ENCODE measurements around the gene EMX2. TPM values are rescaled to one million over a fixed set of nuclear protein-coding genes. Genes with fewer than 3 reads are reported as not detected.
"Not testable (repeated sequence)": the region's sequence is repeated elsewhere in the genome, so short reads cannot be mapped to it uniquely, and the experiment has no call there.

The EMX2 gene
- polyA plus RNA-seq, 1 donor from 2014 or later, result 0.12 TPM

DNA sequence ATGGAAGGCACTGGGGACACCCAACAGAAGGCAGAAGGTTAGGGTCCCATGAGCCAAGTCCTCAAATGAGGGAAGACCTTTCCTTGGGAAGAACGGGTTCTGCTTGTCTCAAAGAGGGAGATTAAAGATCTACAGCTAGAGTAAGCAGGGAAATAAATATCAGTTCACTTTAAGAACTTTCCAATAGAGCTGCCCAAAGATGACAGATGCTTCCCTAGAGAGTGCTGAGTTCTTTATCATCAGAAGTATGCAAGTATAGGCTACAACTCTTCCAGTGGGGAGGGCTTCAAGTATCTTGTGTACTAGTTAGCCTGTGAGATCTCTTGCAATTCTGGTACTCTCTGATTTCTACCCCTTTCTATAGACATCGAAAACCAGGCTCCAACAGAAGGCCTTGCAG is 39.4 kb downstream of the EMX2 start:
- no peak overlapping the region for H3K4me2 ChIP-seq (ENCODE audit: low read length)
- no peaks in the 10 kb centered on the region for H3K9me2 ChIP-seq (ENCODE audit: insufficient read depth, low read length)
- no peaks in the 10 kb centered on the region for H3K9me3 ChIP-seq (ENCODE audit: low read length)
- no peak overlapping the region for H2AFZ ChIP-seq (ENCODE audit: low read depth, low read length)
- no peaks in the 10 kb centered on the region for H3F3A ChIP-seq (ENCODE audit: insufficient read depth, low read length, poor library complexity, severe bottlenecking)
- no peak overlapping the region for H3K9ac ChIP-seq (ENCODE audit: low read length)
- no peaks in the 10 kb centered on the region for H4K20me1 ChIP-seq (ENCODE audit: insufficient read depth)
- no peaks in the 10 kb centered on the region for H3K79me2 ChIP-seq (replicated peaks; ENCODE audit: insufficient read depth, low read length)
- H3K27ac ChIP-seq (ENCODE audit: low read length), result no peak overlapping the region
- H3K27me3 ChIP-seq (ENCODE audit: insufficient read depth, low read depth, low read length), result no peaks in the 10 kb centered on the region
- H3K36me3 ChIP-seq (ENCODE audit: insufficient read depth, low read length), result no peaks in the 10 kb centered on the region
- TF ChIP-seq MXI1 (conservative IDR thresholded peaks at IDR 0.05; ENCODE audit: poor library complexity, severe bottlenecking) (no peak), RAD21 (conservative IDR thresholded peaks at IDR 0.05) (no peak), POLR2AphosphoS5 (IDR thresholded peaks at IDR 0.05) (no peak), EP300 (conservative IDR thresholded peaks at IDR 0.05; ENCODE audit: poor library complexity, severe bottlenecking) (no peak), EZH2 (IDR thresholded peaks at IDR 0.05; ENCODE audit: borderline replicate concordance, insufficient read depth, low read length, poor library complexity, severe bottlenecking) (no peak)
- no peak overlapping the region for H3K4me3 ChIP-seq (ENCODE audit: low read length)

DNA sequence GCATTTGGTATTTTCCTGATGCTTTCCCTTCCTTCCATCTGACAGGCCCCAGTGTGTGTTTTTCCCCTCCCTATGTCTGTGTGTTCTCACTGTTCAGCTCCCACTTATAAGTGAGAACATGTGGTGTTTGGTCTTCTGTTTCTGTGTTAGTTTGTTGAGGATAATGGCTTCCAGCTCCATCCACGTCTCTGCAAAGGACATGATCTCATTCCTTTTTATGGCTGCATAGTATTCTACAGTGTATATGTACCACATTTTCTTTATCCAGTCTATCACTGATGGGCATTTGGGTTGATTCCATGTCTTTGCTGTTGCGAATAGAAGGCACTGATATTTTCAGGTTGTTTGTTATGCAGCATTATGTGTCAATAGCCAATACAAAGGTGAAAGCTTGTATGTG is 42.3 kb downstream of the EMX2 start:
- H3K27me3 ChIP-seq (ENCODE audit: insufficient read depth, low read depth, low read length); H2AFZ ChIP-seq (ENCODE audit: low read depth, low read length); H3K36me3 ChIP-seq (ENCODE audit: insufficient read depth, low read length); H3K9ac ChIP-seq (ENCODE audit: low read length); H3K4me2 ChIP-seq (ENCODE audit: low read length); H3F3A ChIP-seq (ENCODE audit: insufficient read depth, low read length, poor library complexity, severe bottlenecking); H3K9me2 ChIP-seq (ENCODE audit: insufficient read depth, low read length); H3K9me3 ChIP-seq (ENCODE audit: low read length); H4K20me1 ChIP-seq (ENCODE audit: insufficient read depth); H3K4me3 ChIP-seq (ENCODE audit: low read length); H3K79me2 ChIP-seq (replicated peaks; ENCODE audit: insufficient read depth, low read length); H3K27ac ChIP-seq (ENCODE audit: low read length): not testable (repeated sequence)

DNA sequence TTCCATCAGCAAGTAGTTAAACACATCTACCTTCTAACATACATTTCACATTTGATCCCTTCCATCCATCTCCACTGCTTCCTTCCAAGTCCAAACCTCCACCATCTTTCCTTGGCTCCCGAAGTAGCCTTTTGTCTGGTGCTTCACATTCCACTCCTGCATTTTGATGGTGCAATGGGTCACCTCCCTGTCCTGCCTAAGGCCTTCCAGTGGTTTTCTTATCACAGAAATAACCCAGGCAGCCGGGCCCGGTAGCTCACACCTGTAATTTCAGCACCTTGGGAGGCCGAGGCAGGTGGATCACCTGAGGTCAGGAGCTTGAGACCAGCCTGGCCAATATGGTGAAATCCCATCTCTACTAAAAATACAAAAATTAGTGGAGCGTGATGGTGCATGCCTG is 44.5 kb downstream of the EMX2 start:
- Histone ChIP-seq H3K79me2 (replicated peaks; ENCODE audit: insufficient read depth, low read length) (no peaks in the 10 kb centered on the region), H3K9me2 (ENCODE audit: insufficient read depth, low read length) (no peaks in the 10 kb centered on the region), H3K9me3 (ENCODE audit: low read length) (no peaks in the 10 kb centered on the region), H3K9ac (ENCODE audit: low read length) (no peak overlapping the region), H4K20me1 (ENCODE audit: insufficient read depth) (no peaks in the 10 kb centered on the region), H3K4me2 (ENCODE audit: low read length) (no peak overlapping the region), H3K27me3 (ENCODE audit: insufficient read depth, low read depth, low read length) (no peaks in the 10 kb centered on the region), H3K27ac (ENCODE audit: low read length) (no peak overlapping the region), H3F3A (ENCODE audit: insufficient read depth, low read length, poor library complexity, severe bottlenecking) (no peaks in the 10 kb centered on the region), H3K36me3 (ENCODE audit: insufficient read depth, low read length) (no peaks in the 10 kb centered on the region), H2AFZ (ENCODE audit: low read depth, low read length) (no peak overlapping the region), H3K4me3 (ENCODE audit: low read length) (no peak overlapping the region)
- TF ChIP-seq RAD21 (conservative IDR thresholded peaks at IDR 0.05), result no peak
- TF ChIP-seq, protein P1, sequence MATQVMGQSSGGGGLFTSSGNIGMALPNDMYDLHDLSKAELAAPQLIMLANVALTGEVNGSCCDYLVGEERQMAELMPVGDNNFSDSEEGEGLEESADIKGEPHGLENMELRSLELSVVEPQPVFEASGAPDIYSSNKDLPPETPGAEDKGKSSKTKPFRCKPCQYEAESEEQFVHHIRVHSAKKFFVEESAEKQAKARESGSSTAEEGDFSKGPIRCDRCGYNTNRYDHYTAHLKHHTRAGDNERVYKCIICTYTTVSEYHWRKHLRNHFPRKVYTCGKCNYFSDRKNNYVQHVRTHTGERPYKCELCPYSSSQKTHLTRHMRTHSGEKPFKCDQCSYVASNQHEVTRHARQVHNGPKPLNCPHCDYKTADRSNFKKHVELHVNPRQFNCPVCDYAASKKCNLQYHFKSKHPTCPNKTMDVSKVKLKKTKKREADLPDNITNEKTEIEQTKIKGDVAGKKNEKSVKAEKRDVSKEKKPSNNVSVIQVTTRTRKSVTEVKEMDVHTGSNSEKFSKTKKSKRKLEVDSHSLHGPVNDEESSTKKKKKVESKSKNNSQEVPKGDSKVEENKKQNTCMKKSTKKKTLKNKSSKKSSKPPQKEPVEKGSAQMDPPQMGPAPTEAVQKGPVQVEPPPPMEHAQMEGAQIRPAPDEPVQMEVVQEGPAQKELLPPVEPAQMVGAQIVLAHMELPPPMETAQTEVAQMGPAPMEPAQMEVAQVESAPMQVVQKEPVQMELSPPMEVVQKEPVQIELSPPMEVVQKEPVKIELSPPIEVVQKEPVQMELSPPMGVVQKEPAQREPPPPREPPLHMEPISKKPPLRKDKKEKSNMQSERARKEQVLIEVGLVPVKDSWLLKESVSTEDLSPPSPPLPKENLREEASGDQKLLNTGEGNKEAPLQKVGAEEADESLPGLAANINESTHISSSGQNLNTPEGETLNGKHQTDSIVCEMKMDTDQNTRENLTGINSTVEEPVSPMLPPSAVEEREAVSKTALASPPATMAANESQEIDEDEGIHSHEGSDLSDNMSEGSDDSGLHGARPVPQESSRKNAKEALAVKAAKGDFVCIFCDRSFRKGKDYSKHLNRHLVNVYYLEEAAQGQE (IDR thresholded peaks at IDR 0.05; ENCODE audit: borderline replicate concordance), result no peak
- TF ChIP-seq EP300 (conservative IDR thresholded peaks at IDR 0.05; ENCODE audit: poor library complexity, severe bottlenecking), result no peak
- TF ChIP-seq, protein P2, sequence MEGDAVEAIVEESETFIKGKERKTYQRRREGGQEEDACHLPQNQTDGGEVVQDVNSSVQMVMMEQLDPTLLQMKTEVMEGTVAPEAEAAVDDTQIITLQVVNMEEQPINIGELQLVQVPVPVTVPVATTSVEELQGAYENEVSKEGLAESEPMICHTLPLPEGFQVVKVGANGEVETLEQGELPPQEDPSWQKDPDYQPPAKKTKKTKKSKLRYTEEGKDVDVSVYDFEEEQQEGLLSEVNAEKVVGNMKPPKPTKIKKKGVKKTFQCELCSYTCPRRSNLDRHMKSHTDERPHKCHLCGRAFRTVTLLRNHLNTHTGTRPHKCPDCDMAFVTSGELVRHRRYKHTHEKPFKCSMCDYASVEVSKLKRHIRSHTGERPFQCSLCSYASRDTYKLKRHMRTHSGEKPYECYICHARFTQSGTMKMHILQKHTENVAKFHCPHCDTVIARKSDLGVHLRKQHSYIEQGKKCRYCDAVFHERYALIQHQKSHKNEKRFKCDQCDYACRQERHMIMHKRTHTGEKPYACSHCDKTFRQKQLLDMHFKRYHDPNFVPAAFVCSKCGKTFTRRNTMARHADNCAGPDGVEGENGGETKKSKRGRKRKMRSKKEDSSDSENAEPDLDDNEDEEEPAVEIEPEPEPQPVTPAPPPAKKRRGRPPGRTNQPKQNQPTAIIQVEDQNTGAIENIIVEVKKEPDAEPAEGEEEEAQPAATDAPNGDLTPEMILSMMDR (IDR thresholded peaks at IDR 0.05; ENCODE audit: poor library complexity, severe bottlenecking), result no peak
- TF ChIP-seq SMC3 (conservative IDR thresholded peaks at IDR 0.05; ENCODE audit: poor library complexity), result no peak
- no peak for TF ChIP-seq EZH2 (IDR thresholded peaks at IDR 0.05; ENCODE audit: borderline replicate concordance, insufficient read depth, low read length, poor library complexity, severe bottlenecking)
- no peak for TF ChIP-seq TAF1 (IDR thresholded peaks at IDR 0.05; ENCODE audit: low read depth)
